ENCODE results near the gene FGFR3. TPM values are rescaled to one million over a fixed set of nuclear protein-coding genes. Genes with fewer than 3 reads are reported as not detected.

FGFR3 gene
- total RNA-seq, 1 experiment from 2014 or later: 8.2 TPM

DNA sequence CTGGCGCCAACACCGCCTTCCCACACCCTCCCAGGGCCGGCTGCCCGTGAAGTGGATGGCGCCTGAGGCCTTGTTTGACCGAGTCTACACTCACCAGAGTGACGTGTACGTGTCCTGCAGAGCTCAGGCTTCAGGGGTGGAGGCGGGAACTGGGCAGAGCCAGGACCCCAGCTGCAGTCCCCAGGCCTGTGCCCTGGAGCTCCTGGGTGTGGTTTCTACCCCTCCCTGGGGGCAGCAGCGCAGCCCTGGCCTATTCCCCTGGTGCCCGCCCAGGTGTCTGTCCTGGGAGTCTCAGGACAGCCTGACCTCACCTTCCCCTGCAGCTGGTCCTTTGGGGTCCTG is 13.1 kb downstream of the FGFR3 start:
- ChIA-PET POLR2A (no interaction called here), CTCF (no interaction called here)
- in situ Hi-C loops (cut with HindIII; ENCODE audit: low pct_unique_long_range_greater_than_20kb, low sequenced_read_pairs): no loop called here
- Histone ChIP-seq H3K27ac (ENCODE audit: low read length) (no peak overlapping the region), H3K27me3 (ENCODE audit: control insufficient read depth, insufficient read depth, low read length) (no peaks in the 10 kb centered on the region), H3K4me1 (ENCODE audit: control insufficient read depth, insufficient read depth, low read length) (no peaks in the 10 kb centered on the region), H3K36me3 (ENCODE audit: control insufficient read depth, insufficient read depth, low read length) (no peaks in the 10 kb centered on the region), H3K9me3 (ENCODE audit: control insufficient read depth, insufficient read depth, low read depth, low read length) (no peaks in the 10 kb centered on the region), H3K4me3 (ENCODE audit: low read depth in 2 of 2, low read length in 2 of 2) (no peak overlapping the region)
- intact Hi-C loops (cut with micrococcal nuclease; ENCODE audit: unreplicated experiment): no loop called here
- ATAC-seq (no peak), DNase-seq (ENCODE audit: low read depth, low spot score) (no peak)
- no TSS peak for BruUV-seq (replicated peaks)
- TF ChIP-seq POLR2AphosphoS5 (IDR thresholded peaks at IDR 0.05; ENCODE audit: low read depth, low read length): no peak
- TF ChIP-seq TCF7L2 (IDR thresholded peaks at IDR 0.05; ENCODE audit: low read depth, low read length): no peak
- TF ChIP-seq, protein P1, sequence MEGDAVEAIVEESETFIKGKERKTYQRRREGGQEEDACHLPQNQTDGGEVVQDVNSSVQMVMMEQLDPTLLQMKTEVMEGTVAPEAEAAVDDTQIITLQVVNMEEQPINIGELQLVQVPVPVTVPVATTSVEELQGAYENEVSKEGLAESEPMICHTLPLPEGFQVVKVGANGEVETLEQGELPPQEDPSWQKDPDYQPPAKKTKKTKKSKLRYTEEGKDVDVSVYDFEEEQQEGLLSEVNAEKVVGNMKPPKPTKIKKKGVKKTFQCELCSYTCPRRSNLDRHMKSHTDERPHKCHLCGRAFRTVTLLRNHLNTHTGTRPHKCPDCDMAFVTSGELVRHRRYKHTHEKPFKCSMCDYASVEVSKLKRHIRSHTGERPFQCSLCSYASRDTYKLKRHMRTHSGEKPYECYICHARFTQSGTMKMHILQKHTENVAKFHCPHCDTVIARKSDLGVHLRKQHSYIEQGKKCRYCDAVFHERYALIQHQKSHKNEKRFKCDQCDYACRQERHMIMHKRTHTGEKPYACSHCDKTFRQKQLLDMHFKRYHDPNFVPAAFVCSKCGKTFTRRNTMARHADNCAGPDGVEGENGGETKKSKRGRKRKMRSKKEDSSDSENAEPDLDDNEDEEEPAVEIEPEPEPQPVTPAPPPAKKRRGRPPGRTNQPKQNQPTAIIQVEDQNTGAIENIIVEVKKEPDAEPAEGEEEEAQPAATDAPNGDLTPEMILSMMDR (IDR thresholded peaks at IDR 0.05): no peak
- TF ChIP-seq REST (IDR thresholded peaks at IDR 0.05; ENCODE audit: insufficient read depth in 1 of 2, low read depth in 2 of 2, low read length in 1 of 2): no peak
- TF ChIP-seq SIN3A (IDR thresholded peaks at IDR 0.05; ENCODE audit: borderline replicate concordance, insufficient read depth, low read depth, low read length): no peak

DNA sequence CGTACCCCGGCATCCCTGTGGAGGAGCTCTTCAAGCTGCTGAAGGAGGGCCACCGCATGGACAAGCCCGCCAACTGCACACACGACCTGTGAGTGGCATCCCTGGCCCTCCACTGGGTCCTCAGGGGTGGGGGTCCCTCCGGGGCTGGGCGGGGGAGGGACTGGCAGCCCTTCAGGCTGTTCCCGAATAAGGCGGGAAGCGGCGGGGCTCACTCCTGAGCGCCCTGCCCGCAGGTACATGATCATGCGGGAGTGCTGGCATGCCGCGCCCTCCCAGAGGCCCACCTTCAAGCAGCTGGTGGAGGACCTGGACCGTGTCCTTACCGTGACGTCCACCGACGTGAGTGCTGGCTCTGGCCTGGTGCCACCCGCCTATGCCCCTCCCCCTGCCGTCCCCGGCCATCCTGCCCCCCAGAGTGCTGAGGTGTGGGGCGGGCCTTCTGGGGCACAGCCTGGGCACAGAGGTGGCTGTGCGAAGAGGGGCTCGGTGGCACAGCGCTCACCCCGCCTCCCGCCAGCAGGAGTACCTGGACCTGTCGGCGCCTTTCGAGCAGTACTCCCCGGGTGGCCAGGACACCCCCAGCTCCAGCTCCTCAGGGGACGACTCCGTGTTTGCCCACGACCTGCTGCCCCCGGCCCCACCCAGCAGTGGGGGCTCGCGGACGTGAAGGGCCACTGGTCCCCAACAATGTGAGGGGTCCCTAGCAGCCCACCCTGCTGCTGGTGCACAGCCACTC is 13.7 kb downstream of the FGFR3 start:
- no TSS peak for BruUV-seq (replicated peaks)
- CTCF ChIA-PET: no interaction called here
- no peak for TF ChIP-seq POLR2AphosphoS5 (IDR thresholded peaks at IDR 0.05; ENCODE audit: low read depth, low read length)
- TF ChIP-seq, protein P1 (IDR thresholded peaks at IDR 0.05): no peak
- no peak for TF ChIP-seq REST (IDR thresholded peaks at IDR 0.05; ENCODE audit: insufficient read depth in 1 of 2, low read depth in 2 of 2, low read length in 1 of 2)
- TF ChIP-seq SIN3A (IDR thresholded peaks at IDR 0.05; ENCODE audit: borderline replicate concordance, insufficient read depth, low read depth, low read length): no peak
- TF ChIP-seq TCF7L2 (IDR thresholded peaks at IDR 0.05; ENCODE audit: low read depth, low read length): no peak
- H3K27ac ChIP-seq (ENCODE audit: low read length): no peak overlapping the region
- H3K9me3 ChIP-seq (ENCODE audit: control insufficient read depth, insufficient read depth, low read depth, low read length): no peaks in the 10 kb centered on the region
- in situ Hi-C loops (cut with HindIII; ENCODE audit: low pct_unique_long_range_greater_than_20kb, low sequenced_read_pairs): no loop called here
- no peaks in the 10 kb centered on the region for H3K27me3 ChIP-seq (ENCODE audit: control insufficient read depth, insufficient read depth, low read length)
- ATAC-seq: no peak
- intact Hi-C loops (cut with micrococcal nuclease; ENCODE audit: unreplicated experiment): no loop called here
- no peaks in the 10 kb centered on the region for H3K36me3 ChIP-seq (ENCODE audit: control insufficient read depth, insufficient read depth, low read length)
- POLR2A ChIA-PET: no interaction called here
- no peak overlapping the region for H3K4me3 ChIP-seq (ENCODE audit: low read depth in 2 of 2, low read length in 2 of 2)
- no peaks in the 10 kb centered on the region for H3K4me1 ChIP-seq (ENCODE audit: control insufficient read depth, insufficient read depth, low read length)
- no peak for DNase-seq (ENCODE audit: low read depth, low spot score)
